ENCODE data around the gene NFATC1. TPM values are rescaled to one million over a fixed set of nuclear protein-coding genes. Genes with fewer than 3 reads are reported as not detected.
A peak's percentile ranks its signal among the peaks of the same experiment; 100 is the strongest.

NFATC1 gene
- total and polyA plus RNA-seq, 5 donors from 2014 or later, result 13.1 to 64.7 (median 19.8) TPM

DNA sequence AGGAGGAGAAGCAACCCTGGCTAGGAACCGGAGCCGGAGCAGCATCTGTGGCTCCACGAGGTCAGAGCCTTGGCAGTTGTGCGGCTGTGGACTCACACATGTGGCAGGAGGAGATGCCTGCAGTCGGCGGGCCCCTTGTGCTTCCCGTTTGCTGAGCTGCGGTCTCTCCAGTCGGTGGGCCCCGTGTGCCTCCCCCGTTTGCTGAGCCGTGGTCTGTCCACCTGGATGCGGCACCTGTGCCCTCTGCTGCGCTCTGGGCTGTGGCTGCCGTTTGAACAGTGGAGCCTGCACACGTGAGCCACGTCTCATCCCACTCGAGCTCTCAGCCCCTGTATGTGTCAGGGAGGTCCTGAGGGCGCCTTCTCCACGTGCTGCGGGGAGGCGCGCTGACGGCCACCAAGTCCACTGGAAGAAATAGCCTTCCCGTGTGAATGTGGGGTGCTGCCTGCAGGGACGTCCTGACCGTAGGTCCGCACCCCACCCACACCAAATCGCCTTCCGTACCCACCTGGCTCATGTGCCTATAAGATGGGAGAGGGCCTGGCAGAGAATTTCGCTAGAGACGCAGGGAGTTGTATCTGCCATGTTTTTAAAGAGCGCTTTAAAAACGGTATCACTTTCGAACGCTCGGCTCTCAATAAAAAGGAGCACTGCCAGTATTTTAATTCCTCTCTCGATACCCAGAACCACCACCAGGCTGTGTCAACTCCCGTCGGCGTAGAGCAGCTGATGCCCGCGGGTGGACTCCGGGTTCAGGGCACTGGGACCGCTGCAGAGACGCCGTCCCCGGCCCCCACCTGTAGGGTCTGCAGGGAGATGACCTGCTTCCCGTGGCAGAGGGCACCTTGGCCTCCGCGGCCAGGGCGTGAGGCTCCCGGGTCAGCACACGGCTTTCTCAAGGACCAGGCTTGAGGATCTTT, 117.0 kb downstream of the NFATC1 start:
- H3K27ac ChIP-seq (ENCODE audit: insufficient read depth, low read length, poor library complexity, severe bottlenecking), result no peak overlapping the region
- Mint-ChIP-seq H3K36me3 (peaks cover 11% of the 10 kb centered on the region), H3K9me3 (peaks cover 0 to 1% (median 0%) of the 10 kb centered on the region in 7 donors), H3K27me3 (no peaks in the 10 kb centered on the region), H3K4me3 (no peak overlapping the region), H3K27ac (peak overlapping the region in 1 of 3 donors; percentile 26), H3K4me1 (peaks cover 9 to 51% (median 21%) of the 10 kb centered on the region in 4 donors)
- H3K36me3 ChIP-seq (ENCODE audit: control insufficient read depth, insufficient read depth, low read length), result peaks cover 11% of the 10 kb centered on the region
- H3K9me3 ChIP-seq (ENCODE audit: control insufficient read depth in 2 of 2, low read length in 2 of 2), result no peaks in the 10 kb centered on the region
- peaks cover 18% of the 10 kb centered on the region for H3K4me1 ChIP-seq (ENCODE audit: control insufficient read depth, insufficient read depth, low read length, poor library complexity, severe bottlenecking)
- H3K4me3 ChIP-seq (ENCODE audit: low read depth, low read length), result no peak overlapping the region
- H3K27me3 ChIP-seq (ENCODE audit: control insufficient read depth, insufficient read depth, low read length), result no peaks in the 10 kb centered on the region
- no peak for ATAC-seq (ENCODE audit: low read depth in 2 of 2)
- DNase-seq, result no peak

DNA sequence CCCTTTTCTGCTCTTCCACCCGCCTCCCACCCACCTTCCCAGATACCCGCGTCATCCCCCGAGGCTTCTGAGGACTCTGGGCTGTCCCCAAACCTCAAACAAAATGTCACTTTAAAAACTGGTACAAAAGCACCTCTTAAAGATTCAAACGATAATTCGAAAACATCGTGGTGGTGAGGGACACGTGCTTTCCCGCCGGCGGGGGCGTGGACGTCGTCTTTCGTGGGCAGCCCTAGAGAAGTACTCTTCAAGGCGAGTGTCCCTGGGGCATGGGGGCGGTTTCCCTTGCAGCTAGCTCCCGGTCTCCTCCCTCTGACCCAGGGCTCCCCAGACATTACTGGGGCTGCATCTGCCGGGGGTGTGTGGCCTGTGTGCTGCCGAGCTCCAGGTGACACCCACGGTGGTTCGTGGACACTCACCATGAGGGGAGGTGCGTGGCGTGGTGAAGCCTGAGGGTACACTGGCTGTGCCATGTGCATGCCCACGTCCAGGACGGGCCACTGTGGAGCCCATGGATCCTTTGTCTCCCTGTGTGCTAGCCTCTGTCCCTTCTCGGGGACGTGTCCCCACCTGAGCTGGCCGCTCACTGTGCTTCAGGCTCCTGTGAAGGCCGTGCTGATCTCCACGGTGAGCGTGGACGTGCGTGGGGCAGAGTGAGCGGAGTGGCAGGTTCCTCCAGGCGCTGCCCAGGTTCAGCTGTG, 117.8 kb downstream of the NFATC1 start:
- Histone ChIP-seq H3K27me3 (ENCODE audit: control insufficient read depth, insufficient read depth, low read length) (no peaks in the 10 kb centered on the region), H3K4me1 (ENCODE audit: control insufficient read depth, insufficient read depth, low read length, poor library complexity, severe bottlenecking) (peaks cover 19% of the 10 kb centered on the region), H3K27ac (ENCODE audit: insufficient read depth, low read length, poor library complexity, severe bottlenecking) (no peak overlapping the region), H3K4me3 (ENCODE audit: low read depth, low read length) (no peak overlapping the region), H3K9me3 (ENCODE audit: control insufficient read depth in 2 of 2, low read length in 2 of 2) (no peaks in the 10 kb centered on the region), H3K36me3 (ENCODE audit: control insufficient read depth, insufficient read depth, low read length) (peaks cover 11% of the 10 kb centered on the region)
- H3K27ac Mint-ChIP-seq, result peak overlapping the region in 1 of 3 donors; percentile 26
- H3K9me3 Mint-ChIP-seq, result no peaks in the 10 kb centered on the region
- no peaks in the 10 kb centered on the region for H3K27me3 Mint-ChIP-seq
- H3K4me1 Mint-ChIP-seq, result peaks cover 13 to 51% (median 23%) of the 10 kb centered on the region in 4 donors
- no peak overlapping the region for H3K4me3 Mint-ChIP-seq
- no peak for ATAC-seq (ENCODE audit: low read depth in 2 of 2)
- no peak for DNase-seq
- peaks cover 11% of the 10 kb centered on the region for H3K36me3 Mint-ChIP-seq

DNA sequence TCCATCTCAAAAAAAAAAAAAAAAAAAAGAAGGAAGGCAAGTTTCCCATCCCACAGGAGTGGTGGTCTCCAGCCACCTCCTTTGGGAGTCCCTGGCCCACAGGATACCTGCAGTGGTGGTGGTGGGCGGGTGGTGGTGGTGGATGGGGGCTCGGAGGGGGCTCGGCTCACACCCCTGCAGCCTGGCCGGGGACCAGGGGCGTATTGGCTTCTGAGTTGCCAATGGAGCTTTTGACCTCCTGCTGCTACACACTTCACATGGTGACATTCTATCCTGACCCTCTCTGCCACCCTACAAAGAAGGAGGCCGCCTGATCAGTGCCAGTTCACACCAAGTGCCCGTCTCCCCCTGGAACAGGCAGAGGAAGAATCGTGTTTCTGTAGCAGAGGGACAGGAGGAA, 119.6 kb downstream of the NFATC1 start:
- Mint-ChIP-seq H3K9me3 (no peaks in the 10 kb centered on the region), H3K27ac (peak overlapping the region; percentile 20 to 92 (median 31)), H3K27me3 (peaks cover 4% of the 10 kb centered on the region), H3K4me3 (peak overlapping the region in 1 of 4 donors; percentile 62), H3K4me1 (peaks cover 13 to 53% (median 30%) of the 10 kb centered on the region in 4 donors), H3K36me3 (peaks cover 6% of the 10 kb centered on the region)
- Histone ChIP-seq H3K27me3 (ENCODE audit: control insufficient read depth, insufficient read depth, low read length) (no peaks in the 10 kb centered on the region), H3K36me3 (ENCODE audit: control insufficient read depth, insufficient read depth, low read length) (peaks cover 3% of the 10 kb centered on the region), H3K4me3 (ENCODE audit: low read depth, low read length) (no peak overlapping the region), H3K4me1 (ENCODE audit: control insufficient read depth, insufficient read depth, low read length, poor library complexity, severe bottlenecking) (peaks cover 28% of the 10 kb centered on the region), H3K27ac (ENCODE audit: insufficient read depth, low read length, poor library complexity, severe bottlenecking) (no peak overlapping the region), H3K9me3 (ENCODE audit: control insufficient read depth in 2 of 2, low read length in 2 of 2) (no peaks in the 10 kb centered on the region)
- DNase-seq, result no peak
- no peak for ATAC-seq (ENCODE audit: low read depth in 2 of 2)

DNA sequence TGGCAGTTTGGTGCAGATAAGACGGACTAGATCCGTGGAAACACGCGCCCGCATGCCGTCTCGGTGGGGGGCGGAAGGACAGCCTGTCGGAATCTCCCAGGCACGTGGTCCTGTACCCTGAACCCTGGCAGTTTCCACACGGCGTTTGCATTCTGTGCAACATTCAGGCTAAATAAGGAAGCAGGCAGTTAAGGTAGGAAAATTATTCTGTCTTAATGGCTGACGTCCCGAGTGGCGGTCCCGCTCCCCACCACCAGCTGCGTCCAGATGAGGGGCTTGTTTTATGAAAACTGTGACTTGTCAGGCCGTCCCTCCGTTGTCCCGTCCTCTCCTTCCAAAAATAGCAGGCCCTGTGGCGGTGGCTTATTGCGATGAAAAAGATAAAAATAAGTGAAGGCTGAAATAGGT, 120.2 kb downstream of the NFATC1 start:
- Histone ChIP-seq H3K4me1 (ENCODE audit: control insufficient read depth, insufficient read depth, low read length, poor library complexity, severe bottlenecking) (peaks cover 33% of the 10 kb centered on the region), H3K27ac (ENCODE audit: insufficient read depth, low read length, poor library complexity, severe bottlenecking) (peak overlapping the region; percentile 71), H3K4me3 (ENCODE audit: low read depth, low read length) (no peak overlapping the region), H3K27me3 (ENCODE audit: control insufficient read depth, insufficient read depth, low read length) (no peaks in the 10 kb centered on the region), H3K36me3 (ENCODE audit: control insufficient read depth, insufficient read depth, low read length) (peaks cover 3% of the 10 kb centered on the region), H3K9me3 (ENCODE audit: control insufficient read depth in 2 of 2, low read length in 2 of 2) (no peaks in the 10 kb centered on the region)
- Mint-ChIP-seq H3K27ac (peak overlapping the region; percentile 92 to 97 (median 94)), H3K4me3 (peak overlapping the region; percentile 34 to 89 (median 82)), H3K4me1 (peaks cover 13 to 59% (median 31%) of the 10 kb centered on the region in 4 donors), H3K36me3 (peaks cover 6% of the 10 kb centered on the region), H3K27me3 (peaks cover 4% of the 10 kb centered on the region), H3K9me3 (no peaks in the 10 kb centered on the region)
- no peak for ATAC-seq (ENCODE audit: low read depth in 2 of 2)
- no peak for DNase-seq

DNA sequence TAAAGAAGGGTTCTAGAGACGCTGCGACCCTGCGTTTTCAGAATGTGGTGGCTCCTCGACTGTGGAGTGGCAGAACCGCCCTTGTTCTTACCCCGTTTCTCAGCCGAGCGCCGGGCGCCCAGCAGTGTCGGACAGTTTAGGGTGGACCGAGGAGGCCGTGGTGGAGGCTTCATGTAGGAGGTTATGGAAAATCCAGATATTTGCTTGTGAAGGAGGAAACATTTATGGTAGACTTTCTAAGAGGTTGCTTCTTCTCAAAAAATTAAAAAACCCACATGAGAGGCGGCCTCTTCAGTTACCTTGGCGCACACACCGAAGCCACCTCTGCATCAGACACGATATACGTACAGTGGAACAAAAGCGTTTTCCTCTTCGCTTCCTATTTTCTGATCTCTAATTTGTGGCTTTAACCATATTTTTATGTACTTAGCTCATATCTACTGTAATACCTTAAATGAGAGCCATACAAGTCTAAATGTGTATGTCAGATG, 120.8 kb downstream of the NFATC1 start:
- Mint-ChIP-seq H3K27me3 (peaks cover 4% of the 10 kb centered on the region), H3K27ac (peak overlapping the region; percentile 92 to 97 (median 94)), H3K4me1 (peaks cover 13 to 65% (median 31%) of the 10 kb centered on the region in 4 donors), H3K9me3 (no peaks in the 10 kb centered on the region), H3K36me3 (peaks cover 6% of the 10 kb centered on the region), H3K4me3 (peak overlapping the region; percentile 34 to 89 (median 82))
- Histone ChIP-seq H3K4me1 (ENCODE audit: control insufficient read depth, insufficient read depth, low read length, poor library complexity, severe bottlenecking) (peaks cover 38% of the 10 kb centered on the region), H3K36me3 (ENCODE audit: control insufficient read depth, insufficient read depth, low read length) (peaks cover 3% of the 10 kb centered on the region), H3K4me3 (ENCODE audit: low read depth, low read length) (peak overlapping the region; percentile 55), H3K27me3 (ENCODE audit: control insufficient read depth, insufficient read depth, low read length) (no peaks in the 10 kb centered on the region), H3K27ac (ENCODE audit: insufficient read depth, low read length, poor library complexity, severe bottlenecking) (peak overlapping the region; percentile 71), H3K9me3 (ENCODE audit: control insufficient read depth in 2 of 2, low read length in 2 of 2) (no peaks in the 10 kb centered on the region)
- DNase-seq (peak in 2 of 3 donors; percentile 24 to 64), ATAC-seq (ENCODE audit: low read depth in 2 of 2) (peak in 1 of 2 donors; percentile 28)

DNA sequence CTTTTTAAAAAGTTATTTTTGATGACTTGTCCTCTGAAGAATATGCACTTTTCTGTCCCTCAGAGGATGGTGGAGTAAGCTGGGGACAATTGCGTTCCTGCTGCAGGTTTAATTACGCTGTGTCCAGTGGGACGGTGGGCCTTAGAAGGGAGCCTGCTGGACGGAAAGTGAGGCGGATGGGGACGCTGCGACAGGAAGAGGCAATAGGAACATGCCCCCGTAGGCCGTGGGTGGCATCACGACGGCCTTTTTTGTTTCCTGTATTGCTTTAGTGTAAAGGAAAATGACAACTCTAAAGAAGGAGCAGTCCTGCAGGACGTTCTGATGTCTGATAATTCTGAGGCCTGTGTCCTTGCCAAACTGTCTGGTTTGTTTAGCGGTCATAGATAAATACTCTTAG, 121.6 kb downstream of the NFATC1 start:
- peaks cover 6% of the 10 kb centered on the region for H3K36me3 Mint-ChIP-seq
- peaks cover 13 to 73% (median 31%) of the 10 kb centered on the region in 4 donors for H3K4me1 Mint-ChIP-seq
- peak overlapping the region; percentile 55 for H3K4me3 ChIP-seq (ENCODE audit: low read depth, low read length)
- H3K27me3 ChIP-seq (ENCODE audit: control insufficient read depth, insufficient read depth, low read length), result no peaks in the 10 kb centered on the region
- no peaks in the 10 kb centered on the region for H3K9me3 ChIP-seq (ENCODE audit: control insufficient read depth in 2 of 2, low read length in 2 of 2)
- peaks cover 4% of the 10 kb centered on the region for H3K27me3 Mint-ChIP-seq
- ATAC-seq (ENCODE audit: low read depth in 2 of 2) (peak; percentile 55 to 56), DNase-seq (peak in 2 of 3 donors; percentile 37 to 67)
- no peaks in the 10 kb centered on the region for H3K9me3 Mint-ChIP-seq
- peaks cover 3% of the 10 kb centered on the region for H3K36me3 ChIP-seq (ENCODE audit: control insufficient read depth, insufficient read depth, low read length)
- H3K27ac Mint-ChIP-seq, result peak overlapping the region; percentile 92 to 97 (median 94)
- peaks cover 45% of the 10 kb centered on the region for H3K4me1 ChIP-seq (ENCODE audit: control insufficient read depth, insufficient read depth, low read length, poor library complexity, severe bottlenecking)
- peak overlapping the region; percentile 71 for H3K27ac ChIP-seq (ENCODE audit: insufficient read depth, low read length, poor library complexity, severe bottlenecking)
- peak overlapping the region; percentile 46 to 89 (median 82) for H3K4me3 Mint-ChIP-seq

DNA sequence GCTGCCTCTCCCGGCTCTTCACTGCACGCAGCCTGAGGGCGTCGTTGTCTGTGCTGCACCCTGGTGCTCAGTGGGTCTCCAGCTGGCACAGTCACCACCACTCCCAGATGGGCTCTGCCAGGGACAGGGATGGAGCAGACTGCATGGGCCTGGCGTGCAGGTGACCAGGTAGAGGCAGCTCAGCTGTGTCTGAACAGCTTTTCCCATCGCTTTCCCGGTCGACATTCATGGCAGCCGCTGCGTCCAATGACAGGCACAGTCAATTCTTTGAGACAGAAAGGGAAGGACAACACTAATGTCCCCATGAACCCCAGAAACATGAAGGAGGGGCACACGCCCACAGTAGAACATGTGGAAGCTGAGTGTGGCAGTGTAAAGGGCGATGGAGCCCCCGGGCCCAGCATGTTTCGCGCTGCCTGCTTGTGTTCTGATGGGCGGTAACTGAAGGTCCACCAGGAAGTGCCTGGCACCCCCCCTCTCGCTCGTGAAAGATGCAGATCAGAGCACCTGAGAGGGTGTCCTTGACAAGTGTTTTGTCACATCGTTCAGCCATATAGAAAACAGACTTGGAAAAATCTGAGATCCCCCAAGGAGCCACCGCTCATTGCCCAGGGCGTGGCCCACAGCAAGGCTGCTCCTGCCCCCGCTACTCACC, 122.4 kb downstream of the NFATC1 start:
- Mint-ChIP-seq H3K36me3 (peaks cover 6% of the 10 kb centered on the region), H3K4me1 (peaks cover 15 to 81% (median 36%) of the 10 kb centered on the region in 4 donors), H3K27ac (peak overlapping the region; percentile 44 to 94 (median 92)), H3K27me3 (peaks cover 4% of the 10 kb centered on the region), H3K9me3 (no peaks in the 10 kb centered on the region), H3K4me3 (peak overlapping the region in 3 of 4 donors; percentile 46 to 87 (median 65))
- no peaks in the 10 kb centered on the region for H3K27me3 ChIP-seq (ENCODE audit: control insufficient read depth, insufficient read depth, low read length)
- H3K4me1 ChIP-seq (ENCODE audit: control insufficient read depth, insufficient read depth, low read length, poor library complexity, severe bottlenecking), result peaks cover 53% of the 10 kb centered on the region
- DNase-seq (no peak), ATAC-seq (ENCODE audit: low read depth in 2 of 2) (no peak)
- H3K36me3 ChIP-seq (ENCODE audit: control insufficient read depth, insufficient read depth, low read length), result peaks cover under 1% of the 10 kb centered on the region
- H3K4me3 ChIP-seq (ENCODE audit: low read depth, low read length), result no peak overlapping the region
- no peaks in the 10 kb centered on the region for H3K9me3 ChIP-seq (ENCODE audit: control insufficient read depth in 2 of 2, low read length in 2 of 2)
- peak overlapping the region; percentile 71 for H3K27ac ChIP-seq (ENCODE audit: insufficient read depth, low read length, poor library complexity, severe bottlenecking)
